Activated gamma-delta T cell treated with Interleukin-2 at 50 U/mL for 16 hours (primary cell): ENCODE measurements around the gene BCL7A.

Experiments
- DNase-seq: peaks from one replicate; pipeline ENCODE4 v3.0.0-alpha.2; 2020

The BCL7A gene

GRCh38 chr12:122001466-122002209 lies 20.0 kb upstream of the BCL7A start:
- no peak for DNase-seq

GRCh38 chr12:122003651-122004611 lies 17.8 kb upstream of the BCL7A start:
- peak; percentile 10 for DNase-seq

- no peak for DNase-seq
Measured at GRCh38 chr12:122004633-122005071, 17.0 kb upstream of the BCL7A start.

- no peak for DNase-seq
Measured at GRCh38 chr12:122005252-122005776, 16.4 kb upstream of the BCL7A start.

GRCh38 chr12:122006186-122006926 lies 15.3 kb upstream of the BCL7A start:
- no peak for DNase-seq

- no peak for DNase-seq
Measured at GRCh38 chr12:122009741-122010140, 11.9 kb upstream of the BCL7A start.

GRCh38 chr12:122012184-122012583 lies 9.5 kb upstream of the BCL7A start:
- DNase-seq, result no peak

GRCh38 chr12:122013136-122013535 lies 8.5 kb upstream of the BCL7A start:
- no peak for DNase-seq

- no peak for DNase-seq
Measured at GRCh38 chr12:122013791-122014590, 7.7 kb upstream of the BCL7A start.

- DNase-seq, result no peak
Measured at GRCh38 chr12:122014781-122015180, 6.9 kb upstream of the BCL7A start.

- no peak for DNase-seq
Measured at GRCh38 chr12:122018457-122018856, 3.2 kb upstream of the BCL7A start.

GRCh38 chr12:122018937-122019336 lies 2.7 kb upstream of the BCL7A start:
- DNase-seq, result no peak

GRCh38 chr12:122020795-122021192 lies 890 bp upstream of the BCL7A start:
- no peak for DNase-seq

- no peak for DNase-seq
Measured at GRCh38 chr12:122021193-122021821, 377 bp upstream of the BCL7A start.

GRCh38 chr12:122022393-122023338 lies 982 bp downstream of the BCL7A start:
- peak; percentile 10 for DNase-seq

- DNase-seq, result peak; percentile 11
Measured at GRCh38 chr12:122023339-122024131, 1.9 kb downstream of the BCL7A start.

GRCh38 chr12:122024132-122024785 lies 2.6 kb downstream of the BCL7A start:
- no peak for DNase-seq

- DNase-seq, result no peak
Measured at GRCh38 chr12:122026706-122027333, 5.1 kb downstream of the BCL7A start.
